K562 (cell line): Measurements from ENCODE around the gene ZNRF1. TPM values are rescaled to one million over a fixed set of nuclear protein-coding genes. Genes with fewer than 3 reads are reported as not detected.

ENCODE experiments used
- BRF1 ChIP-seq: IDR thresholded peaks from 3 replicates; pipeline ENCODE4 v1.6.1; 2011; ENCODE audit warnings: borderline replicate concordance, mild to moderate bottlenecking; ENCODE audit not compliant: insufficient read length; ENCODE audit errors: extremely low read depth
- NR4A1 ChIP-seq, 2 experiments: fragments of 250-450 bp in 1 of 2; fragments of 450-650 bp in 1 of 2; sonication (Bioruptor Pico) in 1 of 2; IDR thresholded peaks; 2 replicates each; pipeline versions ENCODE4 v1.4.0 to v1.6.1; 2016 to 2020; ENCODE audit warnings: mild to moderate bottlenecking in 2 of 2, missing compliant biosample characterization in 1 of 2, missing genetic modification characterization in 1 of 2, moderate library complexity in 1 of 2
- RAD21 ChIP-seq, 2 experiments: fragments of 250-450 bp in 1 of 2; fragments of 450-650 bp in 1 of 2; sonication (Bioruptor Pico) in 1 of 2; formaldehyde crosslinking in 1 of 2; IDR thresholded peaks in 1 of 2; conservative IDR thresholded peaks in 1 of 2; 2 replicates each; pipeline versions ENCODE4 v1.4.0 to v1.8.0; 2020 to 2022; ENCODE audit warnings: mild to moderate bottlenecking in 2 of 2, moderate library complexity in 1 of 2
- ZNF165 ChIP-seq: fragments of 250-450 bp; sonication (Bioruptor Pico); IDR thresholded peaks from 2 replicates; pipeline ENCODE4 v1.4.0; 2020; ENCODE audit warnings: borderline replicate concordance
- polyA plus RNA-seq, 8 experiments: library from polyadenylated mRNA; depleted of rRNA in 4 of 8; stranded (reverse) in 5 of 8; unstranded in 3 of 8; fragments of >200 nt; fragmentation: Nextera tagmentation in 2 of 8; fragmentation: Illumina TruSeq in 1 of 8; extraction: Ambion mirVana in 2 of 8; extraction: Trizol in 1 of 8; gene quantifications; 2 replicates each; pipeline versions ENCODE4 v1.2.1 to v1.2.3, GENCODE V29; 2011 to 2014; ENCODE audit warnings: inconsistent platforms in 1 of 8, missing spikeins in 1 of 8
- total RNA-seq, 7 experiments: library from RNA; depleted of rRNA in 6 of 7; stranded (reverse); fragments of >200 nt in 6 of 7; fragmentation: Illumina TruSeq in 2 of 7; extraction: Trizol in 2 of 7; gene quantifications; 2 replicates each; pipeline versions ENCODE4 v1.2.1 to v1.2.3, GENCODE V29; 2011 to 2021; ENCODE audit warnings: low replicate concordance in 1 of 7
- TF ChIP-seq, protein P1 (sequence below): fragments of 450-650 bp; IDR thresholded peaks from 2 replicates; pipeline ENCODE4 v1.6.1; 2017; ENCODE audit warnings: antibody characterized with exemption, mild to moderate bottlenecking
- TF ChIP-seq, protein P2 (sequence below): sonication (generic); formaldehyde crosslinking; IDR thresholded peaks from 2 replicates; pipeline ENCODE4 v1.8.0; 2022; ENCODE audit warnings: mild to moderate bottlenecking, low read depth, missing genetic modification reagents
- TF ChIP-seq, protein P3 (sequence below): sonication (generic); formaldehyde crosslinking; IDR thresholded peaks from 2 replicates; pipeline ENCODE4 v1.5.0; 2020; ENCODE audit warnings: missing genetic modification reagents
- TF ChIP-seq, protein P4 (sequence below), 2 experiments: fragments of 450-650 bp; IDR thresholded peaks; 2 replicates each; pipeline ENCODE4 v1.6.1; 2016
- TF ChIP-seq, protein P5 (sequence below), 2 experiments: fragments of 150-350 bp in 1 of 2; IDR thresholded peaks; 2 replicates each; pipeline ENCODE4 v1.6.1; 2012 to 2016; ENCODE audit warnings: low read depth in 2 of 2, low read length in 2 of 2, mild to moderate bottlenecking in 1 of 2, moderate library complexity in 1 of 2

The ZNRF1 gene
- total and polyA plus RNA-seq, 9 of the 15 experiments (the other 6 are each of a cell fraction or from before 2014, with no cell fraction given), result 9.5 to 37.7 (median 20.0) TPM

DNA sequence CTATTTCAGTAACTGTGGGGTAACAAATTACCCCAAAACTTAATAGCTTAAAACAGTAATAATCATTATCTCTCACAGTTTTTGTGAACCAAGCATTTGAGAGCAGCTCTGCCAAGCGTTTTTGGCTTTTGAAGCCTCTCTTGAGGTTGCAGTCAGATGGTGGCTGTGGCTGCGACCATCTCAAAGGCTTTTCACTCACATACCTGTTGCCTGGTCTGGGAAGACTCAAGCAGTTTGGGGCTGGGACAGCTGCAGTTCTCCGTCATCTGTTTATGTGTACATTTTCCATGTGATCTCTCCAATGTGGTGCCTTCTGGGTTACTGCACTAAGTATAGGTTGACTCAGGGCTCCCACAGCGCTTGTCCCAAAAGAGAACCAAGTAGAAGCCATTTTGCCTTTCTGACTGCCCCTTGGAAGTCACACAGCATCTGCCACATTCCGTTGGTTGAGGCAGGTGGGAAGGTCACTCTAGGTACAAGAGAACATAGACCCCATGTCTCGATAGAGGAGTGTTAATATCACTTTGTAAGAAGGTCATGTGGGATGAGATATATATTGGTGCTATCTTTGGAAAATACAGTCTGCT lies 68.1 kb downstream of the ZNRF1 start (continued):
- TF ChIP-seq, protein P1, sequence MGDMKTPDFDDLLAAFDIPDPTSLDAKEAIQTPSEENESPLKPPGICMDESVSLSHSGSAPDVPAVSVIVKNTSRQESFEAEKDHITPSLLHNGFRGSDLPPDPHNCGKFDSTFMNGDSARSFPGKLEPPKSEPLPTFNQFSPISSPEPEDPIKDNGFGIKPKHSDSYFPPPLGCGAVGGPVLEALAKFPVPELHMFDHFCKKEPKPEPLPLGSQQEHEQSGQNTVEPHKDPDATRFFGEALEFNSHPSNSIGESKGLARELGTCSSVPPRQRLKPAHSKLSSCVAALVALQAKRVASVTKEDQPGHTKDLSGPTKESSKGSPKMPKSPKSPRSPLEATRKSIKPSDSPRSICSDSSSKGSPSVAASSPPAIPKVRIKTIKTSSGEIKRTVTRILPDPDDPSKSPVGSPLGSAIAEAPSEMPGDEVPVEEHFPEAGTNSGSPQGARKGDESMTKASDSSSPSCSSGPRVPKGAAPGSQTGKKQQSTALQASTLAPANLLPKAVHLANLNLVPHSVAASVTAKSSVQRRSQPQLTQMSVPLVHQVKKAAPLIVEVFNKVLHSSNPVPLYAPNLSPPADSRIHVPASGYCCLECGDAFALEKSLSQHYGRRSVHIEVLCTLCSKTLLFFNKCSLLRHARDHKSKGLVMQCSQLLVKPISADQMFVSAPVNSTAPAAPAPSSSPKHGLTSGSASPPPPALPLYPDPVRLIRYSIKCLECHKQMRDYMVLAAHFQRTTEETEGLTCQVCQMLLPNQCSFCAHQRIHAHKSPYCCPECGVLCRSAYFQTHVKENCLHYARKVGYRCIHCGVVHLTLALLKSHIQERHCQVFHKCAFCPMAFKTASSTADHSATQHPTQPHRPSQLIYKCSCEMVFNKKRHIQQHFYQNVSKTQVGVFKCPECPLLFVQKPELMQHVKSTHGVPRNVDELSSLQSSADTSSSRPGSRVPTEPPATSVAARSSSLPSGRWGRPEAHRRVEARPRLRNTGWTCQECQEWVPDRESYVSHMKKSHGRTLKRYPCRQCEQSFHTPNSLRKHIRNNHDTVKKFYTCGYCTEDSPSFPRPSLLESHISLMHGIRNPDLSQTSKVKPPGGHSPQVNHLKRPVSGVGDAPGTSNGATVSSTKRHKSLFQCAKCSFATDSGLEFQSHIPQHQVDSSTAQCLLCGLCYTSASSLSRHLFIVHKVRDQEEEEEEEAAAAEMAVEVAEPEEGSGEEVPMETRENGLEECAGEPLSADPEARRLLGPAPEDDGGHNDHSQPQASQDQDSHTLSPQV, result peak; percentile 75; the same call in 1 of the 2 replicates
- no peak for TF ChIP-seq RAD21 (CRISPR knock-in tag; conservative IDR thresholded peaks at IDR 0.05 in 1 of 2, IDR thresholded peaks at IDR 0.05 in 1 of 2)
- no peak for TF ChIP-seq NR4A1 (CRISPR knock-in tag; IDR thresholded peaks at IDR 0.05)
- TF ChIP-seq NR4A1 (tag; IDR thresholded peaks at IDR 0.05), result peak; percentile 61; the same call in 1 of the 2 replicates
- TF ChIP-seq BRF1, result no peak
- TF ChIP-seq, protein P2, sequence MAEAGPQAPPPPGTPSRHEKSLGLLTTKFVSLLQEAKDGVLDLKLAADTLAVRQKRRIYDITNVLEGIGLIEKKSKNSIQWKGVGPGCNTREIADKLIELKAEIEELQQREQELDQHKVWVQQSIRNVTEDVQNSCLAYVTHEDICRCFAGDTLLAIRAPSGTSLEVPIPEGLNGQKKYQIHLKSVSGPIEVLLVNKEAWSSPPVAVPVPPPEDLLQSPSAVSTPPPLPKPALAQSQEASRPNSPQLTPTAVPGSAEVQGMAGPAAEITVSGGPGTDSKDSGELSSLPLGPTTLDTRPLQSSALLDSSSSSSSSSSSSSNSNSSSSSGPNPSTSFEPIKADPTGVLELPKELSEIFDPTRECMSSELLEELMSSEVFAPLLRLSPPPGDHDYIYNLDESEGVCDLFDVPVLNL (CRISPR knock-in tag), result no peak
- TF ChIP-seq, protein P3, sequence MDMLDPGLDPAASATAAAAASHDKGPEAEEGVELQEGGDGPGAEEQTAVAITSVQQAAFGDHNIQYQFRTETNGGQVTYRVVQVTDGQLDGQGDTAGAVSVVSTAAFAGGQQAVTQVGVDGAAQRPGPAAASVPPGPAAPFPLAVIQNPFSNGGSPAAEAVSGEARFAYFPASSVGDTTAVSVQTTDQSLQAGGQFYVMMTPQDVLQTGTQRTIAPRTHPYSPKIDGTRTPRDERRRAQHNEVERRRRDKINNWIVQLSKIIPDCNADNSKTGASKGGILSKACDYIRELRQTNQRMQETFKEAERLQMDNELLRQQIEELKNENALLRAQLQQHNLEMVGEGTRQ (CRISPR knock-in tag), result no peak
- peak; percentile 44; the same call in 1 of the 2 replicates for TF ChIP-seq ZNF165
- TF ChIP-seq, protein P4, sequence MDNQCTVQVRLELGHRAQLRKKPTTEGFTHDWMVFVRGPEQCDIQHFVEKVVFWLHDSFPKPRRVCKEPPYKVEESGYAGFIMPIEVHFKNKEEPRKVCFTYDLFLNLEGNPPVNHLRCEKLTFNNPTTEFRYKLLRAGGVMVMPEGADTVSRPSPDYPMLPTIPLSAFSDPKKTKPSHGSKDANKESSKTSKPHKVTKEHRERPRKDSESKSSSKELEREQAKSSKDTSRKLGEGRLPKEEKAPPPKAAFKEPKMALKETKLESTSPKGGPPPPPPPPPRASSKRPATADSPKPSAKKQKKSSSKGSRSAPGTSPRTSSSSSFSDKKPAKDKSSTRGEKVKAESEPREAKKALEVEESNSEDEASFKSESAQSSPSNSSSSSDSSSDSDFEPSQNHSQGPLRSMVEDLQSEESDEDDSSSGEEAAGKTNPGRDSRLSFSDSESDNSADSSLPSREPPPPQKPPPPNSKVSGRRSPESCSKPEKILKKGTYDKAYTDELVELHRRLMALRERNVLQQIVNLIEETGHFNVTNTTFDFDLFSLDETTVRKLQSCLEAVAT (IDR thresholded peaks at IDR 0.05), result no peak
- TF ChIP-seq, protein P5, sequence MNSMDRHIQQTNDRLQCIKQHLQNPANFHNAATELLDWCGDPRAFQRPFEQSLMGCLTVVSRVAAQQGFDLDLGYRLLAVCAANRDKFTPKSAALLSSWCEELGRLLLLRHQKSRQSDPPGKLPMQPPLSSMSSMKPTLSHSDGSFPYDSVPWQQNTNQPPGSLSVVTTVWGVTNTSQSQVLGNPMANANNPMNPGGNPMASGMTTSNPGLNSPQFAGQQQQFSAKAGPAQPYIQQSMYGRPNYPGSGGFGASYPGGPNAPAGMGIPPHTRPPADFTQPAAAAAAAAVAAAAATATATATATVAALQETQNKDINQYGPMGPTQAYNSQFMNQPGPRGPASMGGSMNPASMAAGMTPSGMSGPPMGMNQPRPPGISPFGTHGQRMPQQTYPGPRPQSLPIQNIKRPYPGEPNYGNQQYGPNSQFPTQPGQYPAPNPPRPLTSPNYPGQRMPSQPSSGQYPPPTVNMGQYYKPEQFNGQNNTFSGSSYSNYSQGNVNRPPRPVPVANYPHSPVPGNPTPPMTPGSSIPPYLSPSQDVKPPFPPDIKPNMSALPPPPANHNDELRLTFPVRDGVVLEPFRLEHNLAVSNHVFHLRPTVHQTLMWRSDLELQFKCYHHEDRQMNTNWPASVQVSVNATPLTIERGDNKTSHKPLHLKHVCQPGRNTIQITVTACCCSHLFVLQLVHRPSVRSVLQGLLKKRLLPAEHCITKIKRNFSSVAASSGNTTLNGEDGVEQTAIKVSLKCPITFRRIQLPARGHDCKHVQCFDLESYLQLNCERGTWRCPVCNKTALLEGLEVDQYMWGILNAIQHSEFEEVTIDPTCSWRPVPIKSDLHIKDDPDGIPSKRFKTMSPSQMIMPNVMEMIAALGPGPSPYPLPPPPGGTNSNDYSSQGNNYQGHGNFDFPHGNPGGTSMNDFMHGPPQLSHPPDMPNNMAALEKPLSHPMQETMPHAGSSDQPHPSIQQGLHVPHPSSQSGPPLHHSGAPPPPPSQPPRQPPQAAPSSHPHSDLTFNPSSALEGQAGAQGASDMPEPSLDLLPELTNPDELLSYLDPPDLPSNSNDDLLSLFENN (IDR thresholded peaks at IDR 0.05; ENCODE audit: low read depth in 2 of 2, low read length in 2 of 2), result no peak
